NCI-H2196 treated with DMSO at 0.1 percent for 48 hours (cell line): Measurements from ENCODE around the gene EEF1AKMT2.

Experiments
- DNase-seq: peaks from one replicate; lab custom pipeline; 2025; ENCODE audit not compliant: unreplicated experiment; lab: John Stamatoyannopoulos, UW

Gene EEF1AKMT2

GRCh38 chr10:124739119-124739921, 52.4 kb downstream of the EEF1AKMT2 start:
- no peak for DNase-seq

- DNase-seq: no peak
Measured at GRCh38 chr10:124738441-124738840, 53.2 kb downstream of the EEF1AKMT2 start.

GRCh38 chr10:124737708-124738107, 54.0 kb downstream of the EEF1AKMT2 start:
- DNase-seq: no peak

- no peak for DNase-seq
Measured at GRCh38 chr10:124737221-124737620, 54.5 kb downstream of the EEF1AKMT2 start.

GRCh38 chr10:124736491-124737136, 55.1 kb downstream of the EEF1AKMT2 start:
- DNase-seq: peak; percentile 75

- no peak for DNase-seq
Measured at GRCh38 chr10:124735491-124736286, 56.0 kb downstream of the EEF1AKMT2 start.

- DNase-seq: no peak
Measured at GRCh38 chr10:124734311-124735166, 57.1 kb downstream of the EEF1AKMT2 start.

- DNase-seq: no peak
Measured at GRCh38 chr10:124733571-124734245, 58.0 kb downstream of the EEF1AKMT2 start.

GRCh38 chr10:124732931-124733570, 58.6 kb downstream of the EEF1AKMT2 start:
- DNase-seq: no peak

GRCh38 chr10:124731551-124731950, 60.1 kb downstream of the EEF1AKMT2 start:
- DNase-seq: no peak

- no peak for DNase-seq
Measured at GRCh38 chr10:124730790-124731189, 60.9 kb downstream of the EEF1AKMT2 start.

- DNase-seq: no peak
Measured at GRCh38 chr10:124728830-124729661, 62.6 kb downstream of the EEF1AKMT2 start.

- no peak for DNase-seq
Measured at GRCh38 chr10:124728071-124728829, 63.4 kb downstream of the EEF1AKMT2 start.

GRCh38 chr10:124727361-124727960, 64.2 kb downstream of the EEF1AKMT2 start:
- no peak for DNase-seq

GRCh38 chr10:124725791-124726190, 65.9 kb downstream of the EEF1AKMT2 start:
- no peak for DNase-seq

- no peak for DNase-seq
Measured at GRCh38 chr10:124725171-124725631, 66.5 kb downstream of the EEF1AKMT2 start.

GRCh38 chr10:124724279-124725027, 67.2 kb downstream of the EEF1AKMT2 start:
- no peak for DNase-seq
